Ishikawa (cell line): ENCODE data around the gene LRRC8E.

Experiments
- CEBPB ChIP-seq: IDR thresholded peaks from 2 replicates; pipeline ENCODE4 v1.6.1; 2012
- CREB1 ChIP-seq: IDR thresholded peaks from 2 replicates; pipeline ENCODE4 v1.6.1; 2012; ENCODE audit warnings: low read depth
- EGR1 ChIP-seq: IDR thresholded peaks from 2 replicates; pipeline ENCODE4 v1.6.1; 2012
- EP300 ChIP-seq: IDR thresholded peaks from 2 replicates; pipeline ENCODE4 v1.6.1; 2012; ENCODE audit warnings: borderline replicate concordance
- FOXM1 ChIP-seq: IDR thresholded peaks from 2 replicates; pipeline ENCODE4 v1.6.1; 2012; ENCODE audit warnings: low read depth, borderline replicate concordance
- NFIC ChIP-seq: IDR thresholded peaks from 2 replicates; pipeline ENCODE4 v1.6.1; 2012
- RAD21 ChIP-seq: IDR thresholded peaks from 2 replicates; pipeline ENCODE4 v1.6.1; 2012; ENCODE audit warnings: low read depth
- REST ChIP-seq: IDR thresholded peaks from 2 replicates; pipeline ENCODE4 v1.6.1; 2012; ENCODE audit warnings: low read depth, mild to moderate bottlenecking
- TAF1 ChIP-seq: IDR thresholded peaks from 2 replicates; pipeline ENCODE4 v1.6.1; 2012; ENCODE audit warnings: low read depth, mild to moderate bottlenecking
- TCF12 ChIP-seq: IDR thresholded peaks from 2 replicates; pipeline ENCODE4 v1.6.1; 2012; ENCODE audit warnings: low read depth
- TEAD4 ChIP-seq: IDR thresholded peaks from 2 replicates; pipeline ENCODE4 v1.6.1; 2012
- USF1 ChIP-seq: IDR thresholded peaks from 2 replicates; pipeline ENCODE4 v1.6.1; 2012
- YY1 ChIP-seq: IDR thresholded peaks from 2 replicates; pipeline ENCODE4 v1.6.1; 2012; ENCODE audit warnings: low read depth
- ZBTB7A ChIP-seq: IDR thresholded peaks from 2 replicates; pipeline ENCODE4 v1.6.1; 2012; ENCODE audit warnings: low read depth
- TF ChIP-seq, protein P1 (sequence below): IDR thresholded peaks from 2 replicates; pipeline ENCODE4 v1.6.1; 2012

The LRRC8E gene

GRCh38 chr19:7941895-7942596, 53.7 kb downstream of the LRRC8E start:
- no peak for TF ChIP-seq REST
- TF ChIP-seq EGR1: no peak
- no peak for TF ChIP-seq TCF12

DNA sequence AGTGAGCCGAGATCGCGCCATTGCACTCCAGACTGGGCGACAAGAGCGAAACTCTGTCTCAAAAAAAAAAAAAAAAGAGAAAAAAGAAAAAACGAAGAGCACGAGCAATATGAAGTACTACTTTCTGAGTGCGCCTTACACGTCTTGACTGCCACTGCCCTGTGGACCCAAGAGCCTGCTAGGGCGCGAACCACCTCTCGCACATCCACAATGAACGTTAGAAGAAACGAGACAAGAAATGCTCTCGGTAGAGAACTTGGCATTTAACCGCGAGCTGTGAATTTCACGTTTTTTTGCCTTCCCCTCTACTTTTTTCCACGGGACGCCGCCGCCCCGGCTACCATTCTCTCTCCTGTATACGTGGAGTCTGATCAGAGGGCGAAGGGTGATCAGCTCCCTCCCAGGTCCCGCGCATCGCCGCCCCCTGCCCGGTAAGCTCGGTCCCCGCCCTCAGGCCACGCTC, 54.7 kb downstream of the LRRC8E start:
- TF ChIP-seq TCF12 (no peak), CEBPB (no peak), EGR1 (no peak), NFIC (no peak), USF1 (no peak), REST (no peak), ZBTB7A (no peak), YY1 (no peak), FOXM1 (no peak)
- TF ChIP-seq, protein P1, sequence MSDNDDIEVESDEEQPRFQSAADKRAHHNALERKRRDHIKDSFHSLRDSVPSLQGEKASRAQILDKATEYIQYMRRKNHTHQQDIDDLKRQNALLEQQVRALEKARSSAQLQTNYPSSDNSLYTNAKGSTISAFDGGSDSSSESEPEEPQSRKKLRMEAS: no peak

DNA sequence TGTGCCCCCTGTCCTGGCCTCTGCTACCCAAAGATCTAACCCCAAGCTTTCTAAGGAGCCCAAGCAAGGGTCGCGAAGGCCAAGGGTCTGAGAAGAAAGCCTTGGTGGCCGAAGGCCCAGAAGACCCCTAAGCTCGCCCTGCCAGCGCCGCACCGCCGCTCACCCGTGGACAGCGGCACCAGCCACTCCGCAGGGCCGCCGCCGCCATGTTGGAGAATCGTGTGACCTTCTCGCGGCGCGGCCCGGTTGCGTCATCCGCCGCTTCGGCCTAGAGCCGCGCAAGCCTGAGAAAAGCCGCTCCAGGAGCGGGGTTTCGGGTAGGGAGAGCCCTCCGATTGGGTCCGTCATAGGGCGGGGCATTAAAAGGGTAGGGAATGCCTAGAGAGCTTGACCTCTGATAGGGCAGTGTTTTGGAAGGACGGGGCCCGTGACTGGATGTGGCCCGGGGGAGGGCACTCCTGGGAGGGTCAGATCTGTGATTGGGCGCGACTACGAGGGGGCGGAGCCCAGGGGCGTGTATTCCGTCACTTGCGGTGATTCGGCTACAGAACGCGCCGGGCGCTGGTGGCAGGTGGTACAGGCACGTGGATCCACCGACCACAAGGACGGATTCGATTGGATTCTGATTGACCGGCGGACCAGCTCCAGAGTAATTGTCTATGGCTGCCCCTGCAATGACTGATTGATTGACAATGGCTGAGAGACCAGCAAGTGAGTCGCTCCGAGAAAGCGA, 55.3 kb downstream of the LRRC8E start, which contains the start of gene TIMM44:
TIMM44 (minus strand) TSS at position 223 of the 733 bp plus-strand sequence; CDS start at position 208, 15 bp downstream.
- TF ChIP-seq EP300 (no peak), TAF1 (peak; percentile 99), NFIC (peak; percentile 16), CREB1 (peak; percentile 85), FOXM1 (no peak), EGR1 (no peak), CEBPB (peak; percentile 95), YY1 (peak; percentile 97), RAD21 (no peak), REST (peak; percentile 44), USF1 (peak; percentile 79), ZBTB7A (peak; percentile 80; the same call in 1 of the 2 replicates), TCF12 (peak; percentile 67; the same call in 1 of the 2 replicates), TEAD4 (no peak; the same call in none of the 2 replicates)
- TF ChIP-seq, protein P1: peak; percentile 97

DNA sequence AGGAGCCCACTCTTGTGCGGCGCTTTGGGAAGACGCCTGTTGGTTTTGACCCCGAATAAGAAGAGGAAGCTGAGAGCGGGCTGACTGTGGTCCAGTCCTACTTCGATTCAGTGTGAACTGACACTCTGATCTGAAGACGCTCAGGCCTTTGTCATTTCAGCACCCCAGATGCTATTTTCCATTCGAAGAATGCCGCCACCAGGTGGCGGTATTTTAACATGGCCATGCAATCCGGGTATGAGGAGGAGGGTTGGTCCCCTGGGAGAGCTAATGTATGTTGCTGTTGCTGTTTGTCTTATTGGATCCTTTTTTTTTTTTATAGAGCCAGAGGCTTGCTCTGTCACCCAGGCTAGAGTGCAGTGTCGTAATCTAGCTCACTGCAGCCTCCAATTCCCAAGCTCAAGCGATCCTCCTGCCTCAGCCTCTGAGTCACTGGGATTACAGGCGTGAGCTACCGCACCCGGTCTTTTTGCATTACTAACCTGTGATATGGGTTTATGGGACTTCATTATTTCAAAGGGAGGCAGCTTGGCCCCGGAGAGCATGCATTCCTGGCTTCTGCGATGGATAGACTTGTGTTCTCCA, 56.0 kb downstream of the LRRC8E start:
- TF ChIP-seq TEAD4 (peak; percentile 56; the same call in 1 of the 2 replicates), NFIC (no peak), REST (peak; percentile 32; the same call in 1 of the 2 replicates), RAD21 (peak; percentile 79)
